Thyroid gland (tissue), 4 donors: ENCODE measurements around the gene BAG2. TPM values are rescaled to one million over a fixed set of nuclear protein-coding genes. Genes with fewer than 3 reads are reported as not detected.

ENCODE experiments used
- DNase-seq, 2 donors: peaks; one replicate each; pipeline ENCODE4 v3.0.0-alpha.2; 2019
- H3K27ac ChIP-seq, 3 donors: fragments of 200-600 bp; sonication (generic); 1 replicate in 2 of 3; 2 replicates in 1 of 3; pipeline ENCODE4 v1.5.1; 2016 to 2019; ENCODE audit warnings: mild to moderate bottlenecking in 1 of 3, moderate library complexity in 1 of 3
- H3K27me3 ChIP-seq: fragments of 200-600 bp; sonication (generic); one replicate; pipeline ENCODE4 v1.5.1; 2019
- H3K36me3 ChIP-seq, 2 donors: fragments of 200-600 bp; sonication (generic); one replicate each; pipeline ENCODE4 v1.5.1; 2016 to 2019
- H3K4me1 ChIP-seq, 2 donors: fragments of 200-600 bp; sonication (generic); one replicate each; pipeline ENCODE4 v1.5.1; 2017 to 2019
- H3K4me3 ChIP-seq, 3 donors: fragments of 200-600 bp; sonication (generic); replicated peaks in 1 of 3; 1 replicate in 2 of 3; 2 replicates in 1 of 3; pipeline ENCODE4 v1.5.1; 2016; ENCODE audit warnings: mild to moderate bottlenecking in 1 of 3
- H3K9me3 ChIP-seq: fragments of 200-600 bp; sonication (generic); one replicate; pipeline ENCODE4 v1.5.1; 2017
- POLR2A ChIP-seq, 2 donors: fragments of 450-650 bp; IDR thresholded peaks; one replicate each; pipeline ENCODE4 v1.6.1; 2017; ENCODE audit warnings: antibody characterized with exemption in 2 of 2, mild to moderate bottlenecking in 2 of 2, moderate library complexity in 1 of 2
- WGBS, 2 donors: methylation state at CpG; one replicate each; pipeline ENCODE4 v1.1.5; 2017; 5-methylcytosine and 5-hydroxymethylcytosine counted together
- intact Hi-C: fragments of 100-400 bp; cut with DNase I; formaldehyde crosslinking; loops from one replicate; pipeline ENCODE4 v1.15.1; 2023
- total RNA-seq, 4 donors: library from RNA; depleted of rRNA; stranded (reverse); fragments of >200 nt; gene quantifications; one replicate each; pipeline ENCODE4 v1.2.3, GENCODE V29; 2016
- TF ChIP-seq, protein P1 (sequence below), 6 experiments: fragments of 200-600 bp in 3 of 6; fragments of 450-650 bp in 3 of 6; sonication (generic) in 3 of 6; IDR thresholded peaks; one replicate each; pipeline ENCODE4 v1.5.1; 2016 to 2019; ENCODE audit warnings: antibody characterized with exemption in 6 of 6, mild to moderate bottlenecking in 2 of 6, inconsistent platforms in 1 of 6, moderate library complexity in 1 of 6

BAG2 gene
- total RNA-seq, 4 donors from 2014 or later, result 9.5 to 11.5 (median 10.9) TPM

- TF ChIP-seq, protein P1, sequence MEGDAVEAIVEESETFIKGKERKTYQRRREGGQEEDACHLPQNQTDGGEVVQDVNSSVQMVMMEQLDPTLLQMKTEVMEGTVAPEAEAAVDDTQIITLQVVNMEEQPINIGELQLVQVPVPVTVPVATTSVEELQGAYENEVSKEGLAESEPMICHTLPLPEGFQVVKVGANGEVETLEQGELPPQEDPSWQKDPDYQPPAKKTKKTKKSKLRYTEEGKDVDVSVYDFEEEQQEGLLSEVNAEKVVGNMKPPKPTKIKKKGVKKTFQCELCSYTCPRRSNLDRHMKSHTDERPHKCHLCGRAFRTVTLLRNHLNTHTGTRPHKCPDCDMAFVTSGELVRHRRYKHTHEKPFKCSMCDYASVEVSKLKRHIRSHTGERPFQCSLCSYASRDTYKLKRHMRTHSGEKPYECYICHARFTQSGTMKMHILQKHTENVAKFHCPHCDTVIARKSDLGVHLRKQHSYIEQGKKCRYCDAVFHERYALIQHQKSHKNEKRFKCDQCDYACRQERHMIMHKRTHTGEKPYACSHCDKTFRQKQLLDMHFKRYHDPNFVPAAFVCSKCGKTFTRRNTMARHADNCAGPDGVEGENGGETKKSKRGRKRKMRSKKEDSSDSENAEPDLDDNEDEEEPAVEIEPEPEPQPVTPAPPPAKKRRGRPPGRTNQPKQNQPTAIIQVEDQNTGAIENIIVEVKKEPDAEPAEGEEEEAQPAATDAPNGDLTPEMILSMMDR (IDR thresholded peaks at IDR 0.05), result no peak
- no peak for TF ChIP-seq POLR2A (IDR thresholded peaks at IDR 0.05)
- no peak overlapping the region for H3K27ac ChIP-seq
- DNase-seq, result no peak
- no peak overlapping the region for H3K4me3 ChIP-seq
- no peaks in the 10 kb centered on the region for H3K27me3 ChIP-seq
- intact Hi-C loops, result no loop called here
- 34 to 65% methylated on average over 1 of the region's 1 CpG for WGBS, 2 donors
- H3K9me3 ChIP-seq, result no peaks in the 10 kb centered on the region
- peaks cover 2 to 8% of the 10 kb centered on the region in 2 donors for H3K36me3 ChIP-seq
- no peaks in the 10 kb centered on the region for H3K4me1 ChIP-seq
Observed at GRCh38 chr6:57135885-57136284, 36.2 kb upstream of the BAG2 start.

GRCh38 chr6:57137350-57137749, 34.8 kb upstream of the BAG2 start:
- peaks cover 5 to 15% of the 10 kb centered on the region in 2 donors for H3K36me3 ChIP-seq
- intact Hi-C loops, result no loop called here

GRCh38 chr6:57138026-57138425, 34.1 kb upstream of the BAG2 start:
- WGBS, 2 donors, result 96 to 97% methylated on average over 11 of the region's 11 CpGs
- peaks cover 5 to 18% of the 10 kb centered on the region in 2 donors for H3K36me3 ChIP-seq

More at GRCh38 chr6:57137350-57137749, 34.8 kb upstream of the BAG2 start:
- 91 to 95% methylated on average over 2 of the region's 2 CpGs for WGBS, 2 donors
- H3K27ac ChIP-seq, result no peak overlapping the region
- no peaks in the 10 kb centered on the region for H3K9me3 ChIP-seq
- no peak overlapping the region for H3K4me3 ChIP-seq
- H3K4me1 ChIP-seq, result no peaks in the 10 kb centered on the region
- TF ChIP-seq, protein P1 (IDR thresholded peaks at IDR 0.05), result no peak
- TF ChIP-seq POLR2A (IDR thresholded peaks at IDR 0.05), result no peak
- DNase-seq, result no peak
- no peaks in the 10 kb centered on the region for H3K27me3 ChIP-seq

DNA sequence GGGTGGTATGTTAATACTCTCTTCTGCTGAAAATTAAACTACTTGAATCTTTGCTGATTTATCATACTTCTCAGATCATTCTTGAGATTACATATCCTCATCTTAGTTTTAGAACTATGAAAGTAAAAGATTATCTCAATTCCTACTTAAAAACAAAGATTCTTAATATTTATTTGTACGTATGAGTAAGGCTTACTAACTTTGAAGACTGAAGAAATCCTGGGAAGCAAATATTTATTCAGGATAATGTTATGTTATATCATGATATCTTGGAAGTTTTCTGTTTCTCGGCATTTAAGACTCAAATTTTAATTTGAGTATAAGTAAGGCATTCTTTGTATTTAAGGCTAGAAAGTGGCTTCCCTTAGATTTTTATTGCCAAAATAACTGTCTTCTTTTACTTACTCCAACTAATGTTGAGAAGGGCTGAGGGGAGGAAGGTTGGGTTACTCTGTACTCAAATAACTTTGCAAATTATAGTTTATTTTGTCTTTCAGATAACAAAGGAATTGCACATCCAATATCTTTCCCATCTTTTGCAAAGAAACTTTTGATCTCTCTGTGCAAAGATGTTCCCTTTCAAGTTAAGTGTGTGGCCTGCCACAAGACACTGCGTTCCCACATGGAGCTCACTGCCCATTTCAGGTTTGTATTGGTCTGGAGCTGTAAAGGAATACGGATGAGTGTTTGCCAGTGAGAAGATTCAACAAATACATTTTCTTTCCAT, 30.5 kb upstream of the BAG2 start:
- intact Hi-C loops, result no loop called here
- 94 to 96% methylated on average over 4 of the region's 4 CpGs for WGBS, 2 donors
- Histone ChIP-seq H3K4me1 (no peaks in the 10 kb centered on the region), H3K9me3 (no peaks in the 10 kb centered on the region), H3K4me3 (no peak overlapping the region), H3K27me3 (no peaks in the 10 kb centered on the region), H3K27ac (no peak overlapping the region), H3K36me3 (peaks cover 5 to 11% of the 10 kb centered on the region in 2 donors)
- DNase-seq, result no peak
- no peak for TF ChIP-seq POLR2A (IDR thresholded peaks at IDR 0.05)
- TF ChIP-seq, protein P1 (IDR thresholded peaks at IDR 0.05), result no peak

More at GRCh38 chr6:57138026-57138425, 34.1 kb upstream of the BAG2 start:
- no peak for DNase-seq
- no peaks in the 10 kb centered on the region for H3K9me3 ChIP-seq
- no peaks in the 10 kb centered on the region for H3K4me1 ChIP-seq
- TF ChIP-seq, protein P1 (IDR thresholded peaks at IDR 0.05), result no peak
- no peak for TF ChIP-seq POLR2A (IDR thresholded peaks at IDR 0.05)
- no peak overlapping the region for H3K27ac ChIP-seq
- no peak overlapping the region for H3K4me3 ChIP-seq
- H3K27me3 ChIP-seq, result no peaks in the 10 kb centered on the region
- intact Hi-C loops, result no loop called here

GRCh38 chr6:57142178-57142525, 30.0 kb upstream of the BAG2 start:
- peaks cover 8 to 17% of the 10 kb centered on the region in 2 donors for H3K36me3 ChIP-seq
- H3K4me3 ChIP-seq, result no peak overlapping the region
- no peaks in the 10 kb centered on the region for H3K9me3 ChIP-seq
- 89 to 91% methylated on average over 1 of the region's 1 CpG for WGBS, 2 donors
- intact Hi-C loops, result no loop called here
- DNase-seq, result no peak
- H3K4me1 ChIP-seq, result no peaks in the 10 kb centered on the region
- H3K27me3 ChIP-seq, result no peaks in the 10 kb centered on the region
- TF ChIP-seq, protein P1 (IDR thresholded peaks at IDR 0.05), result no peak
- TF ChIP-seq POLR2A (IDR thresholded peaks at IDR 0.05), result no peak
- H3K27ac ChIP-seq, result no peak overlapping the region
